GM23338 (cell line): ENCODE data around the gene DMAC2L. TPM values are rescaled to one million over a fixed set of nuclear protein-coding genes. Genes with fewer than 3 reads are reported as not detected.

ENCODE experiments used
- ATAC-seq: fragments of 200-7000 bp; cut with Tn5 transposase; 3 replicates; pipeline ENCODE4 v1.9.1; 2020
- DNase-seq: peaks from one replicate; pipeline ENCODE4 v3.0.0-alpha.2; 2015; ENCODE audit warnings: low spot score
- H2AFZ ChIP-seq: fragments of 200-600 bp; sonication (generic); 2 replicates; pipeline ENCODE4 v1.8.0; 2016; ENCODE audit warnings: antibody characterized with exemption, mild to moderate bottlenecking, moderate library complexity
- H3F3A ChIP-seq: fragments of 200-600 bp; sonication (generic); replicated peaks from 2 replicates; pipeline ENCODE4 v1.8.0; 2017; ENCODE audit warnings: antibody characterized with exemption, mixed run types, low read depth
- H3K27ac ChIP-seq: fragments of 200-600 bp; sonication (generic); 2 replicates; pipeline ENCODE4 v1.6.1; 2016; ENCODE audit warnings: low read depth
- H3K27me3 ChIP-seq: fragments of 200-600 bp; sonication (generic); 2 replicates; pipeline ENCODE4 v1.8.0; 2016; ENCODE audit warnings: mild to moderate bottlenecking, mixed run types, moderate library complexity; ENCODE audit not compliant: insufficient read depth
- H3K36me3 ChIP-seq: fragments of 200-600 bp; sonication (generic); 2 replicates; pipeline ENCODE4 v1.8.0; 2016; ENCODE audit warnings: mild to moderate bottlenecking; ENCODE audit not compliant: insufficient read depth
- H3K4me1 ChIP-seq: fragments of 200-600 bp; sonication (generic); 2 replicates; pipeline ENCODE4 v1.8.0; 2016; ENCODE audit warnings: mild to moderate bottlenecking, moderate library complexity; ENCODE audit not compliant: insufficient read depth
- H3K4me2 ChIP-seq: fragments of 200-600 bp; sonication (generic); 2 replicates; pipeline ENCODE4 v1.7.1; 2017; ENCODE audit warnings: mixed run types
- H3K4me3 ChIP-seq: fragments of 200-600 bp; sonication (generic); 2 replicates; pipeline ENCODE4 v1.6.1; 2016; ENCODE audit warnings: mixed run types
- H3K79me2 ChIP-seq: fragments of 200-600 bp; sonication (generic); replicated peaks from 2 replicates; pipeline ENCODE4 v1.8.0; 2017; ENCODE audit warnings: mild to moderate bottlenecking; ENCODE audit not compliant: insufficient read depth
- H3K9me2 ChIP-seq: fragments of 200-600 bp; sonication (generic); 2 replicates; pipeline ENCODE4 v1.8.0; 2017; ENCODE audit not compliant: insufficient read depth
- H4K20me1 ChIP-seq: fragments of 200-600 bp; sonication (generic); replicated peaks from 2 replicates; pipeline ENCODE4 v1.8.0; 2017; ENCODE audit warnings: mild to moderate bottlenecking; ENCODE audit not compliant: insufficient read depth
- H3K27ac Mint-ChIP-seq: 2 replicates; pipeline ENCODE4 v1.8.0; 2020; ENCODE audit warnings: inconsistent platforms, mild to moderate bottlenecking, moderate library complexity, mixed read lengths
- H3K27me3 Mint-ChIP-seq: 3 replicates; pipeline ENCODE4 v1.8.0; 2022; ENCODE audit warnings: low read depth, mild to moderate bottlenecking, moderate library complexity, mixed read lengths, inconsistent platforms; ENCODE audit not compliant: insufficient read depth, poor library complexity
- H3K36me3 Mint-ChIP-seq: 3 replicates; pipeline ENCODE4 v1.8.0; 2021; ENCODE audit warnings: low read depth, mild to moderate bottlenecking, inconsistent platforms, moderate library complexity, mixed read lengths
- H3K4me1 Mint-ChIP-seq: 3 replicates; pipeline ENCODE4 v1.8.0; 2020; ENCODE audit warnings: mild to moderate bottlenecking, inconsistent platforms, mixed read lengths
- H3K4me3 Mint-ChIP-seq: 3 replicates; pipeline ENCODE4 v1.8.0; 2021; ENCODE audit warnings: moderate library complexity, mild to moderate bottlenecking, inconsistent platforms, mixed read lengths
- H3K9me3 Mint-ChIP-seq: 3 replicates; pipeline ENCODE4 v1.8.0; 2020; ENCODE audit warnings: moderate library complexity, mild to moderate bottlenecking, inconsistent platforms, mixed read lengths
- CREB1 ChIP-seq: fragments of 250-450 bp; sonication (Bioruptor Pico); IDR thresholded peaks from 2 replicates; pipeline ENCODE4 v1.5.0; 2020; ENCODE audit warnings: low read depth, mild to moderate bottlenecking, moderate library complexity
- ETS1 ChIP-seq: IDR thresholded peaks from 2 replicates; pipeline ENCODE4 v1.6.1; 2016; ENCODE audit warnings: antibody characterized with exemption
- EZH2 ChIP-seq: fragments of 200-600 bp; sonication (generic); IDR thresholded peaks from one replicate; pipeline ENCODE4 v1.8.0; 2017; ENCODE audit warnings: antibody characterized with exemption, mild to moderate bottlenecking, low read depth; ENCODE audit not compliant: unreplicated experiment
- EZH2phosphoT487 ChIP-seq: fragments of 200-600 bp; sonication (generic); IDR thresholded peaks from one replicate; pipeline ENCODE4 v1.8.1; 2018; ENCODE audit warnings: antibody characterized with exemption; ENCODE audit not compliant: unreplicated experiment
- JUNB ChIP-seq: IDR thresholded peaks from one replicate; pipeline ENCODE4 v1.6.1; 2016; ENCODE audit warnings: antibody characterized with exemption; ENCODE audit not compliant: unreplicated experiment
- NANOG ChIP-seq: IDR thresholded peaks from 2 replicates; pipeline ENCODE4 v1.6.1; 2016; ENCODE audit warnings: antibody characterized with exemption, borderline replicate concordance
- POLR2AphosphoS5 ChIP-seq: IDR thresholded peaks from 2 replicates; pipeline ENCODE4 v1.6.1; 2016; ENCODE audit warnings: antibody characterized with exemption, low read depth
- REST ChIP-seq: IDR thresholded peaks from one replicate; pipeline ENCODE4 v1.6.1; 2018; ENCODE audit warnings: antibody characterized with exemption; ENCODE audit not compliant: unreplicated experiment
- STAT1 ChIP-seq: IDR thresholded peaks from one replicate; pipeline ENCODE4 v1.6.1; 2016; ENCODE audit warnings: antibody characterized with exemption; ENCODE audit not compliant: unreplicated experiment
- ZNF114 ChIP-seq: fragments of 250-450 bp; sonication (Bioruptor Pico); IDR thresholded peaks from 2 replicates; pipeline ENCODE4 v1.5.0; 2020; ENCODE audit warnings: mild to moderate bottlenecking, moderate library complexity
- ZNF331 ChIP-seq: fragments of 250-450 bp; sonication (Bioruptor Pico); IDR thresholded peaks from 2 replicates; pipeline ENCODE4 v1.5.0; 2020; ENCODE audit warnings: low read depth, mild to moderate bottlenecking, moderate library complexity
- ZNF462 ChIP-seq: fragments of 250-450 bp; sonication (Bioruptor Pico); IDR thresholded peaks from 2 replicates; pipeline ENCODE4 v1.5.0; 2020; ENCODE audit warnings: mild to moderate bottlenecking, moderate library complexity
- polyA plus RNA-seq: library from polyadenylated mRNA; unstranded; fragments of >200 nt; fragmentation: Nextera tagmentation; extraction: Ambion mirVana; gene quantifications from 2 replicates; pipeline ENCODE4 v1.2.1, GENCODE V29; 2016
- total RNA-seq: library from RNA; depleted of rRNA; stranded (reverse); fragments of >200 nt; shearing (Covaris generic); gene quantifications from 2 replicates; pipeline ENCODE4 v1.2.3, GENCODE V29; 2014

The DMAC2L gene
- total and polyA plus RNA-seq, 2 experiments from 2014 or later, result 22.5 to 33.8 TPM

DNA sequence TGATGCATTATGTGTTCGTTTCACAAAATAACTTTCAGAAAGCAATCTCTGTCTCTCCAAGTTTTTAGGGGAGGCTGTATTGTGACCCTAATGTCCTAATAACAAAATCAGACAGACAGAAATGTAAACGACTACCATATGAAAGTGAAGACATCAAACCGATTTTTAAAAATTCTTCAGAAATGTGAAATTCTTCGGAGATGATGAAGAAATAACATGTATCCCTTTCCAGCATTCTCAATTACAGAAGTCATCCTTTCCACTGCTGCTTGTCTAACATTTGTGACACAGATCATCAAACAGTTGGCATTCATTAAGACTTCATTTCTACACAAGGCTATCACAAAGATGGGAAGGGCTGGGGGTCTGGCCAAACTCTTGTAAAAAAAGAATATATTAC lies 41.0 kb downstream of the DMAC2L start (continued):
- TF ChIP-seq EZH2 (no peak), ETS1 (no peak), REST (no peak), CREB1 (CRISPR knock-in tag) (no peak)

GRCh38 chr14:50354527-50354926 lies 42.4 kb downstream of the DMAC2L start:
- no peak for DNase-seq
- no peak for ATAC-seq
- Histone ChIP-seq H4K20me1 (no peaks in the 10 kb centered on the region), H3K4me1 (no peaks in the 10 kb centered on the region), H3K4me3 (no peak overlapping the region), H3K36me3 (no peaks in the 10 kb centered on the region), H3K9me2 (no peaks in the 10 kb centered on the region), H3F3A (no peaks in the 10 kb centered on the region), H2AFZ (no peak overlapping the region), H3K27ac (no peak overlapping the region), H3K79me2 (no peaks in the 10 kb centered on the region), H3K4me2 (no peak overlapping the region), H3K27me3 (no peaks in the 10 kb centered on the region)
- no peaks in the 10 kb centered on the region for H3K27me3 Mint-ChIP-seq
- H3K27ac Mint-ChIP-seq, result no peak overlapping the region
- no peaks in the 10 kb centered on the region; the same call in 1 of the 3 replicates for H3K4me1 Mint-ChIP-seq
- no peaks in the 10 kb centered on the region for H3K9me3 Mint-ChIP-seq
- no peaks in the 10 kb centered on the region for H3K36me3 Mint-ChIP-seq
- H3K4me3 Mint-ChIP-seq, result no peak overlapping the region
- TF ChIP-seq POLR2AphosphoS5, result no peak
- no peak for TF ChIP-seq ETS1
- TF ChIP-seq EZH2phosphoT487, result no peak
- no peak for TF ChIP-seq ZNF114
- TF ChIP-seq STAT1, result no peak
- TF ChIP-seq CREB1 (CRISPR knock-in tag), result no peak
- TF ChIP-seq EZH2, result no peak
- no peak for TF ChIP-seq ZNF462 (CRISPR knock-in tag)
- no peak for TF ChIP-seq ZNF331 (CRISPR knock-in tag)
- TF ChIP-seq JUNB, result no peak
- TF ChIP-seq NANOG, result no peak
